Measurements from ENCODE around the gene FAM83G. TPM values are rescaled to one million over a fixed set of nuclear protein-coding genes. Genes with fewer than 3 reads are reported as not detected.

The FAM83G gene
- total and polyA plus RNA-seq, 2 experiments from 2014 or later = 14.7 to 25.4 TPM

DNA sequence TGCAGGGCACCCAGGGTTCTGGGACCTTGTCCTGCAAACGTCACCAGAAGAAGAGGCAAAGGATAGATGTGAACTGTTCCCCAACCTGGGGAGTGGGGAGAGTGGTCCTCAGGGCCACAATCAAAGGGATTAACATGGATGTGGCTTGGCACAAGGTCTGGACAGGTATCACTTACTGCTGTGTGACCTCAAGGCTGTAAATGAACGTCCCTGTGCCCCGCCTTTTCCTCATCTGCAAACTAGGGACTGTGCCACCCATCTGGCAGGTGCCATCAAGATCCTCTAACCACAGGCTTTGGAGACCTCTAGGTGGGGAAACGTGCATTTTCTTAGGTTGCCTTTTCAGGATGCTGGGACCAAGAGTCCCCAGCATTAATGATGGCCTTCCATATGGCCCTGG is 27.5 kb downstream of the FAM83G start:
- H3K9me3 ChIP-seq (ENCODE audit: low read depth) = no peaks in the 10 kb centered on the region
- no peak for DNase-seq (ENCODE audit: low spot score)
- no peak overlapping the region for H3K4me3 ChIP-seq
- H3K79me2 ChIP-seq = no peaks in the 10 kb centered on the region
- peaks cover 9% of the 10 kb centered on the region for H3K4me1 ChIP-seq (ENCODE audit: insufficient read depth)
- H3K36me3 ChIP-seq (replicated peaks; ENCODE audit: insufficient read depth, low read depth) = no peaks in the 10 kb centered on the region
- H3K4me2 ChIP-seq = no peak overlapping the region
- no peak for TF ChIP-seq EZH2phosphoT487 (IDR thresholded peaks at IDR 0.05; ENCODE audit: low read depth, severe bottlenecking, unreplicated experiment)
- TF ChIP-seq EZH2 (IDR thresholded peaks at IDR 0.05; ENCODE audit: borderline replicate concordance) = no peak
- TF ChIP-seq, protein P1, sequence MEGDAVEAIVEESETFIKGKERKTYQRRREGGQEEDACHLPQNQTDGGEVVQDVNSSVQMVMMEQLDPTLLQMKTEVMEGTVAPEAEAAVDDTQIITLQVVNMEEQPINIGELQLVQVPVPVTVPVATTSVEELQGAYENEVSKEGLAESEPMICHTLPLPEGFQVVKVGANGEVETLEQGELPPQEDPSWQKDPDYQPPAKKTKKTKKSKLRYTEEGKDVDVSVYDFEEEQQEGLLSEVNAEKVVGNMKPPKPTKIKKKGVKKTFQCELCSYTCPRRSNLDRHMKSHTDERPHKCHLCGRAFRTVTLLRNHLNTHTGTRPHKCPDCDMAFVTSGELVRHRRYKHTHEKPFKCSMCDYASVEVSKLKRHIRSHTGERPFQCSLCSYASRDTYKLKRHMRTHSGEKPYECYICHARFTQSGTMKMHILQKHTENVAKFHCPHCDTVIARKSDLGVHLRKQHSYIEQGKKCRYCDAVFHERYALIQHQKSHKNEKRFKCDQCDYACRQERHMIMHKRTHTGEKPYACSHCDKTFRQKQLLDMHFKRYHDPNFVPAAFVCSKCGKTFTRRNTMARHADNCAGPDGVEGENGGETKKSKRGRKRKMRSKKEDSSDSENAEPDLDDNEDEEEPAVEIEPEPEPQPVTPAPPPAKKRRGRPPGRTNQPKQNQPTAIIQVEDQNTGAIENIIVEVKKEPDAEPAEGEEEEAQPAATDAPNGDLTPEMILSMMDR (IDR thresholded peaks at IDR 0.05; ENCODE audit: poor library complexity) = no peak
- no peaks in the 10 kb centered on the region for H3K27me3 ChIP-seq
- no peak overlapping the region for H2AFZ ChIP-seq
- 96% methylated on average over 4 of the region's 4 CpGs for WGBS (ENCODE audit: low lambda C conversion rate, missing lambda C conversion rate)
- H3K27ac ChIP-seq = no peak overlapping the region
- no peaks in the 10 kb centered on the region for H3K9me2 ChIP-seq (replicated peaks; ENCODE audit: insufficient read depth)
- H4K20me1 ChIP-seq (ENCODE audit: insufficient read depth, poor library complexity, severe bottlenecking) = no peaks in the 10 kb centered on the region

- Histone ChIP-seq H3K4me1 (ENCODE audit: insufficient read depth) (peaks cover 1% of the 10 kb centered on the region), H3K4me2 (no peak overlapping the region), H3K9me2 (replicated peaks; ENCODE audit: insufficient read depth) (no peaks in the 10 kb centered on the region), H3K27ac (no peak overlapping the region), H3K79me2 (no peaks in the 10 kb centered on the region), H3K4me3 (no peak overlapping the region), H4K20me1 (ENCODE audit: insufficient read depth, poor library complexity, severe bottlenecking) (no peaks in the 10 kb centered on the region), H3K9me3 (ENCODE audit: low read depth) (no peaks in the 10 kb centered on the region), H3K36me3 (replicated peaks; ENCODE audit: insufficient read depth, low read depth) (no peaks in the 10 kb centered on the region), H3K27me3 (no peaks in the 10 kb centered on the region), H2AFZ (no peak overlapping the region)
- TF ChIP-seq, protein P1 (IDR thresholded peaks at IDR 0.05; ENCODE audit: poor library complexity) = no peak
- TF ChIP-seq EZH2 (IDR thresholded peaks at IDR 0.05; ENCODE audit: borderline replicate concordance) (no peak), EZH2phosphoT487 (IDR thresholded peaks at IDR 0.05; ENCODE audit: low read depth, severe bottlenecking, unreplicated experiment) (no peak)
- DNase-seq (ENCODE audit: low spot score) = no peak
- 76% methylated on average over 4 of the region's 4 CpGs for WGBS (ENCODE audit: low lambda C conversion rate, missing lambda C conversion rate)
These were observed 28.4 kb downstream of the FAM83G start for GRCh38 chr17:18976201-18976600.

DNA sequence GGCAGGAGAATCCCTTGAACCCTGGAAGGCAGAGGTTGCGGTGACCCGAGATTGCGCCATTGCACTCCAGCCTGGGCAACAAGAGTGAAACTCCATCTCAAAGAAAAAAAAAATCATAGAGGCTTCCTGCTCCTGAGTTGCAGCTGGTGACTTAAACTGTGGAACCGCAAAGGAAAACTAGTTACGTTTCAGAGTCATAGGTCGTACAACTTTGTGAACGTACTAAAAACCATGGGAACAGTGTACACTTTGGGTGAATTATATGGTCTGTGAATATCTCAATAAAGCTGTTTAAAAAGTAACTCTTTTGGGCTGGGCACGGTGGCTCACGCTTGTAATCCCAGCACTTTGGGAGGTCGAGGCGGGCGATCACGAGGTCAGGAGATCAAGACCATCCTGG is 29.0 kb downstream of the FAM83G start:
- TF ChIP-seq, protein P1 (IDR thresholded peaks at IDR 0.05; ENCODE audit: poor library complexity) = no peak
- TF ChIP-seq EZH2phosphoT487 (IDR thresholded peaks at IDR 0.05; ENCODE audit: low read depth, severe bottlenecking, unreplicated experiment) (no peak), EZH2 (IDR thresholded peaks at IDR 0.05; ENCODE audit: borderline replicate concordance) (no peak)
- Histone ChIP-seq H3K27me3 (no peaks in the 10 kb centered on the region), H3K79me2 (no peaks in the 10 kb centered on the region), H3K4me2 (no peak overlapping the region), H3K9me2 (replicated peaks; ENCODE audit: insufficient read depth) (no peaks in the 10 kb centered on the region), H3K4me1 (ENCODE audit: insufficient read depth) (no peaks in the 10 kb centered on the region), H2AFZ (no peak overlapping the region), H3K4me3 (no peak overlapping the region), H3K27ac (no peak overlapping the region), H4K20me1 (ENCODE audit: insufficient read depth, poor library complexity, severe bottlenecking) (no peaks in the 10 kb centered on the region), H3K36me3 (replicated peaks; ENCODE audit: insufficient read depth, low read depth) (no peaks in the 10 kb centered on the region), H3K9me3 (ENCODE audit: low read depth) (no peaks in the 10 kb centered on the region)
- 91% methylated on average over 13 of the region's 13 CpGs for WGBS (ENCODE audit: low lambda C conversion rate, missing lambda C conversion rate)
- DNase-seq (ENCODE audit: low spot score) = no peak

Measured in hepatocyte (in vitro differentiated cells).